GM18505 (cell line): ENCODE results near the gene TMEM61.
A peak's percentile ranks its signal among the peaks of the same experiment; 100 is the strongest.

Experiments used
- ATAC-seq: cut with Tn5 transposase; IDR thresholded peaks from one replicate; pipeline ENCODE4 v1.9.1; 2021; ENCODE audit not compliant: unreplicated experiment
- POLR2A ChIP-seq: IDR thresholded peaks from 4 replicates; pipeline ENCODE4 v1.6.1; 2011; ENCODE audit warnings: borderline replicate concordance; ENCODE audit not compliant: insufficient read depth, insufficient read length; ENCODE audit errors: extremely low read depth

Gene TMEM61

GRCh38 chr1:54971317-54971791 is 9.1 kb upstream of the TMEM61 start:
- no peak for TF ChIP-seq POLR2A
- ATAC-seq: peak; percentile 74

- no peak for ATAC-seq
- TF ChIP-seq POLR2A: no peak
Observed at GRCh38 chr1:54972436-54972835, 8.0 kb upstream of the TMEM61 start.

- no peak for TF ChIP-seq POLR2A
- no peak for ATAC-seq
Observed at GRCh38 chr1:54973205-54973921, 7.1 kb upstream of the TMEM61 start.

GRCh38 chr1:54975356-54976108 is 4.9 kb upstream of the TMEM61 start:
- TF ChIP-seq POLR2A: no peak
- no peak for ATAC-seq

- ATAC-seq: no peak
Observed at GRCh38 chr1:54976747-54977146, 3.7 kb upstream of the TMEM61 start.

GRCh38 chr1:54977533-54978297 is 2.7 kb upstream of the TMEM61 start:
- TF ChIP-seq POLR2A: no peak
- ATAC-seq: no peak

More at GRCh38 chr1:54976747-54977146, 3.7 kb upstream of the TMEM61 start:
- TF ChIP-seq POLR2A: no peak

- no peak for TF ChIP-seq POLR2A
- ATAC-seq: no peak
Observed at GRCh38 chr1:54978528-54979326, 1.7 kb upstream of the TMEM61 start.

GRCh38 chr1:54979327-54979891 is 1.0 kb upstream of the TMEM61 start:
- no peak for TF ChIP-seq POLR2A
- ATAC-seq: no peak

- ATAC-seq: no peak
- TF ChIP-seq POLR2A: no peak
Observed at GRCh38 chr1:54980046-54980527, 341 bp upstream of the TMEM61 start.

GRCh38 chr1:54981466-54981865 is 1.0 kb downstream of the TMEM61 start:
- ATAC-seq: no peak
- TF ChIP-seq POLR2A: no peak

- TF ChIP-seq POLR2A: no peak
- ATAC-seq: no peak
Observed at GRCh38 chr1:54982739-54983138, 2.3 kb downstream of the TMEM61 start.

- no peak for TF ChIP-seq POLR2A
- ATAC-seq: no peak
Observed at GRCh38 chr1:54984131-54984842, 3.9 kb downstream of the TMEM61 start.

- no peak for ATAC-seq
- TF ChIP-seq POLR2A: no peak
Observed at GRCh38 chr1:54985556-54985955, 5.1 kb downstream of the TMEM61 start.
